NB4 (cell line): Measurements from ENCODE around the gene FYCO1.

Experiments used
- POLR2A ChIP-seq: IDR thresholded peaks from 2 replicates; pipeline ENCODE4 v1.6.1; 2011; ENCODE audit warnings: mild to moderate bottlenecking; ENCODE audit not compliant: insufficient read length; ENCODE audit errors: extremely low read depth
- TF ChIP-seq, protein P1 (sequence below): IDR thresholded peaks from one replicate; pipeline ENCODE4 v1.5.1; 2012; ENCODE audit warnings: low read depth, low read length

DNA sequence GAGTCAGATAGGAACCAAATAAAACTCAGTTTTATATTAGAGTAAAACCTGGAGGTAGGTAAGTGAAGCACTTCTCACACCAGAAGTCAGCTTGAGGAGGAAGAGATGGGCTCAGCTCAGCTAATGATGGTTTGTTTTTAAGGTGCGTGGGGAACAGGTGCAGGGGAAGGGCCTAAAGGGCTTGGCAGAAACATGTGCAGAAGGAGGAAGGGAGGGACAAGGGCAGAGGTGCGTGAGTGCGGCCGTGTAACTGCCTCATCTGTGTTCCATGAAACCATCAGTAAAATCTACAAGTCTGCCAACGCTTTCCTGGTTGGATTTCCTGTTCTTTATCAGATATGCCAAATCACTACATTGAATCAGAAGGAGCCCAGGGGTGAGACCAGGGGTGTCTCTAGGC is 19.9 kb downstream of the FYCO1 start:
- TF ChIP-seq, protein P1, sequence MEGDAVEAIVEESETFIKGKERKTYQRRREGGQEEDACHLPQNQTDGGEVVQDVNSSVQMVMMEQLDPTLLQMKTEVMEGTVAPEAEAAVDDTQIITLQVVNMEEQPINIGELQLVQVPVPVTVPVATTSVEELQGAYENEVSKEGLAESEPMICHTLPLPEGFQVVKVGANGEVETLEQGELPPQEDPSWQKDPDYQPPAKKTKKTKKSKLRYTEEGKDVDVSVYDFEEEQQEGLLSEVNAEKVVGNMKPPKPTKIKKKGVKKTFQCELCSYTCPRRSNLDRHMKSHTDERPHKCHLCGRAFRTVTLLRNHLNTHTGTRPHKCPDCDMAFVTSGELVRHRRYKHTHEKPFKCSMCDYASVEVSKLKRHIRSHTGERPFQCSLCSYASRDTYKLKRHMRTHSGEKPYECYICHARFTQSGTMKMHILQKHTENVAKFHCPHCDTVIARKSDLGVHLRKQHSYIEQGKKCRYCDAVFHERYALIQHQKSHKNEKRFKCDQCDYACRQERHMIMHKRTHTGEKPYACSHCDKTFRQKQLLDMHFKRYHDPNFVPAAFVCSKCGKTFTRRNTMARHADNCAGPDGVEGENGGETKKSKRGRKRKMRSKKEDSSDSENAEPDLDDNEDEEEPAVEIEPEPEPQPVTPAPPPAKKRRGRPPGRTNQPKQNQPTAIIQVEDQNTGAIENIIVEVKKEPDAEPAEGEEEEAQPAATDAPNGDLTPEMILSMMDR: no peak
- TF ChIP-seq POLR2A: no peak
